Adrenal gland (tissue), 5 donors: ENCODE data around the gene DEPP1.

Experiments used
- POLR2A ChIP-seq, 2 donors: fragments of 450-650 bp; IDR thresholded peaks; one replicate each; pipeline ENCODE4 v1.6.1; 2017; ENCODE audit warnings: antibody characterized with exemption in 2 of 2, mild to moderate bottlenecking in 2 of 2, moderate library complexity in 1 of 2
- TF ChIP-seq, protein P1 (sequence below), 6 experiments: fragments of 450-650 bp in 4 of 6; fragments of 200-600 bp in 2 of 6; sonication (generic) in 1 of 6; IDR thresholded peaks; 1 replicate in 5 of 6; 2 replicates in 1 of 6; pipeline versions ENCODE4 v1.5.1 to v1.8.0; 2016 to 2021; ENCODE audit warnings: antibody characterized with exemption in 6 of 6, mild to moderate bottlenecking in 2 of 6, moderate library complexity in 1 of 6
- donor health status: DM: no; HTN: no; CAD: no.

DNA sequence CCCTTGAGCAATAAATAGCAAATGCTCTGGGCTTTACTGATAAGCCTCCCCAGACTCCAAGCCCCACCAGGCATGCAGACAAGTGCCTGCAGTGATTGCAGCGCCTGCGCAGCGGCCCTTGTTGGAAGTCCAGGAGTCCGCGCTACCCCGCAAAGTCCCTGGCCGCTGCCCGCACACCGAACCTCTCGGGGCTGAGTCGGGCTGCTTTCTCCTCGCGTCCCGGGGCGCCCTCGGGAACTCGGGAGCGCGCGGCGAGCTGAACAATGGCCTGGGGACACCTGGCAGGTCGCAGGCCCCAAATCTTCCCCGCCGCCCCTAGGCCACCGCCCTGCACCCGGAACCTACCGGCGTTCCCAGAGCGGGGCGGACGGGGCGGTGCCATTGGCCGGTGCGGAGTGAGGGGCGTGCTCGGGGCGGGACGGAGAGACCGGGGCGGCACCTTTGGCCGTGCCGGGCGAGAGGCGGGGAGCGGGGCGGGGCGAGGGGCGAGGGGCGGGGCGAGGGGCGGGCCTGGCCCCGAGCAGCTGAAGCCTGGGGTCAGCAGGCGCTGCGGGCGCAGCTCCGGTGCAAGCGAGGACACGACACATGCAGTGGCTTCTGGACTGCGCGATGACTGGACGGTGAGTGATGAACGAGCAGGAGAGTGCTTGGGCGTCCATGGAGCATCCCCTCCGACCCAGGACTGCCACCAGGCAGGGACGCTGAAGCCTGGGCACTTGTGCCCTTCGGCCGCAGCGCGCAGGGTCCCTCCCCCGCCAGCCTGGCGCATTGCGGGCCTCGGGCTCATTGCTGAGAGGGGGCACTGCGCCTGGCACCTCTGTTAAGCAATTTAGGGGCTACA is 19.1 kb downstream of the DEPP1 start, which contains the start of gene RASSF4:
- TF ChIP-seq, protein P1, sequence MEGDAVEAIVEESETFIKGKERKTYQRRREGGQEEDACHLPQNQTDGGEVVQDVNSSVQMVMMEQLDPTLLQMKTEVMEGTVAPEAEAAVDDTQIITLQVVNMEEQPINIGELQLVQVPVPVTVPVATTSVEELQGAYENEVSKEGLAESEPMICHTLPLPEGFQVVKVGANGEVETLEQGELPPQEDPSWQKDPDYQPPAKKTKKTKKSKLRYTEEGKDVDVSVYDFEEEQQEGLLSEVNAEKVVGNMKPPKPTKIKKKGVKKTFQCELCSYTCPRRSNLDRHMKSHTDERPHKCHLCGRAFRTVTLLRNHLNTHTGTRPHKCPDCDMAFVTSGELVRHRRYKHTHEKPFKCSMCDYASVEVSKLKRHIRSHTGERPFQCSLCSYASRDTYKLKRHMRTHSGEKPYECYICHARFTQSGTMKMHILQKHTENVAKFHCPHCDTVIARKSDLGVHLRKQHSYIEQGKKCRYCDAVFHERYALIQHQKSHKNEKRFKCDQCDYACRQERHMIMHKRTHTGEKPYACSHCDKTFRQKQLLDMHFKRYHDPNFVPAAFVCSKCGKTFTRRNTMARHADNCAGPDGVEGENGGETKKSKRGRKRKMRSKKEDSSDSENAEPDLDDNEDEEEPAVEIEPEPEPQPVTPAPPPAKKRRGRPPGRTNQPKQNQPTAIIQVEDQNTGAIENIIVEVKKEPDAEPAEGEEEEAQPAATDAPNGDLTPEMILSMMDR (IDR thresholded peaks at IDR 0.05), result peak in 1 of 6 experiments; percentile 15
- peak; percentile 62 to 93 for TF ChIP-seq POLR2A (IDR thresholded peaks at IDR 0.05)
